A549 (cell line): Measurements from ENCODE around the gene SDC3. TPM values are rescaled to one million over a fixed set of nuclear protein-coding genes. Genes with fewer than 3 reads are reported as not detected.

ENCODE experiments used
- ATAC-seq, 2 experiments: fragments of 200-7000 bp in 1 of 2; fragments of >200 bp in 1 of 2; cut with Nextera tagmentation in 1 of 2; cut with Tn5 transposase in 1 of 2; 3 replicates each; pipeline versions ENCODE4 v1.8.0 to v1.9.1; 2018 to 2020; ENCODE audit warnings: mild to moderate bottlenecking in 1 of 2, moderate library complexity in 1 of 2
- CTCF ChIA-PET: fragments of 300-600 bp; sonication (Branson Sonifier 250); formaldehyde crosslinking; extraction: SDS; loops from one replicate; lab custom pipeline; 2021; ENCODE audit warnings: antibody characterized with exemption, inconsistent platforms; lab: Yijun Ruan, JAX
- POLR2A ChIA-PET: fragments of 350-600 bp; formaldehyde crosslinking; extraction: SDS; loops from one replicate; lab custom pipeline; 2021; ENCODE audit warnings: antibody characterized with exemption, inconsistent platforms; lab: Yijun Ruan, JAX
- DNase-seq, 2 experiments: peaks; one replicate each; pipeline versions ENCODE4 v3.0.0 to v3.0.0-alpha.2; 2011 to 2016; ENCODE audit warnings: low read depth in 1 of 2, low spot score in 1 of 2
- FAIRE-seq: peaks from 2 replicates; lab custom pipeline; 2011; peaks lifted over from hg19 to GRCh38; lab: Jason Lieb, UNC
- H3K27ac ChIP-seq, 2 experiments: fragments of >200 bp; sonication (Bioruptor Twin); formaldehyde crosslinking; 3 replicates each; pipeline ENCODE4 v1.5.1; 2016 to 2017
- H3K4me1 ChIP-seq: fragments of >200 bp; sonication (Bioruptor Twin); formaldehyde crosslinking; 3 replicates; pipeline ENCODE4 v1.6.1; 2016
- H3K4me2 ChIP-seq: fragments of >200 bp; sonication (Bioruptor Twin); formaldehyde crosslinking; 3 replicates; pipeline ENCODE4 v1.6.1; 2016
- H3K4me3 ChIP-seq: fragments of >200 bp; sonication (Bioruptor Twin); formaldehyde crosslinking; 3 replicates; pipeline ENCODE4 v1.5.1; 2016
- H3K9me3 ChIP-seq: fragments of >200 bp; sonication (Bioruptor Twin); formaldehyde crosslinking; 3 replicates; pipeline ENCODE4 v1.6.1; 2016
- BCL3 ChIP-seq: fragments of >200 bp; sonication (Bioruptor Twin); formaldehyde crosslinking; IDR thresholded peaks from 3 replicates; pipeline ENCODE4 v1.6.1; 2016
- CEBPB ChIP-seq, 2 experiments: fragments of >200 bp in 1 of 2; sonication (Bioruptor Twin) in 1 of 2; formaldehyde crosslinking in 1 of 2; IDR thresholded peaks; 2 replicates each; pipeline ENCODE4 v1.6.1; 2012 to 2016
- EHMT2 ChIP-seq: fragments of 200-600 bp; sonication (generic); IDR thresholded peaks from 2 replicates; pipeline ENCODE4 v1.6.1; 2016; ENCODE audit warnings: antibody characterized with exemption, low read depth, mild to moderate bottlenecking, moderate library complexity
- ELK1 ChIP-seq: fragments of 150-350 bp; IDR thresholded peaks from 2 replicates; pipeline ENCODE4 v1.6.1; 2014; ENCODE audit warnings: low read depth, mild to moderate bottlenecking, low read length
- FOSB ChIP-seq: fragments of 250-450 bp; sonication (Bioruptor Pico); IDR thresholded peaks from 2 replicates; pipeline ENCODE4 v1.5.0; 2020; ENCODE audit warnings: mild to moderate bottlenecking, moderate library complexity
- FOSL2 ChIP-seq, 2 experiments: fragments of 450-650 bp in 1 of 2; fragments of >200 bp in 1 of 2; sonication (Bioruptor Twin) in 1 of 2; formaldehyde crosslinking; IDR thresholded peaks; 2 replicates each; pipeline versions ENCODE4 v1.5.0 to v1.6.1; 2016 to 2020; ENCODE audit warnings: mild to moderate bottlenecking in 1 of 2, moderate library complexity in 1 of 2
- HDAC2 ChIP-seq: fragments of 200-600 bp; sonication (generic); IDR thresholded peaks from 2 replicates; pipeline ENCODE4 v1.6.1; 2016
- HEYL ChIP-seq: fragments of 250-450 bp; sonication (Bioruptor Pico); IDR thresholded peaks from 2 replicates; pipeline ENCODE4 v1.8.0; 2021; ENCODE audit warnings: mild to moderate bottlenecking, moderate library complexity
- JUN ChIP-seq, 2 experiments: fragments of >200 bp; sonication (Bioruptor Twin); formaldehyde crosslinking; IDR thresholded peaks; 2 replicates in 1 of 2; 3 replicates in 1 of 2; pipeline ENCODE4 v1.6.1; 2016 to 2017
- JUNB ChIP-seq: fragments of >200 bp; sonication (Bioruptor Twin); formaldehyde crosslinking; IDR thresholded peaks from 2 replicates; pipeline ENCODE4 v1.6.1; 2016
- KDM1A ChIP-seq: fragments of 200-600 bp; sonication (generic); IDR thresholded peaks from 2 replicates; pipeline ENCODE4 v1.6.1; 2016; ENCODE audit warnings: low read depth, mild to moderate bottlenecking
- KDM5A ChIP-seq: fragments of 200-600 bp; sonication (generic); IDR thresholded peaks from 2 replicates; pipeline ENCODE4 v1.6.1; 2016; ENCODE audit warnings: antibody characterized with exemption, mild to moderate bottlenecking
- MAZ ChIP-seq: fragments of 150-350 bp; IDR thresholded peaks from 2 replicates; pipeline ENCODE4 v1.6.1; 2014; ENCODE audit warnings: antibody characterized with exemption, low read depth, low read length, borderline replicate concordance
- NFE2L2 ChIP-seq: fragments of 150-350 bp; conservative IDR thresholded peaks from 2 replicates; pipeline ENCODE4 v1.6.1; 2014; ENCODE audit warnings: low read length
- NPAS2 ChIP-seq: fragments of 250-450 bp; sonication (Bioruptor Pico); IDR thresholded peaks from 2 replicates; pipeline ENCODE4 v1.8.0; 2022; ENCODE audit warnings: mild to moderate bottlenecking, moderate library complexity, borderline replicate concordance
- POLR2A ChIP-seq: IDR thresholded peaks from 2 replicates; pipeline ENCODE4 v1.6.1; 2012; ENCODE audit warnings: mild to moderate bottlenecking, low read length
- POLR2AphosphoS2 ChIP-seq: conservative IDR thresholded peaks from 2 replicates; pipeline ENCODE4 v1.6.1; 2012; ENCODE audit warnings: low read length, improper control_type of control experiment, inconsistent platforms
- RFX5 ChIP-seq: fragments of 450-650 bp; IDR thresholded peaks from 2 replicates; pipeline ENCODE4 v1.7.1; 2014; ENCODE audit warnings: antibody characterized with exemption, mild to moderate bottlenecking, moderate library complexity
- SMC3 ChIP-seq: fragments of >200 bp; sonication (Bioruptor Twin); formaldehyde crosslinking; IDR thresholded peaks from 3 replicates; pipeline ENCODE4 v1.6.1; 2018; ENCODE audit warnings: inconsistent platforms
- WGBS: methylation state at CpG from one replicate; pipeline ENCODE4 v1.1.6; 2017; ENCODE audit errors: missing lambda C conversion rate; 5-methylcytosine and 5-hydroxymethylcytosine counted together
- polyA plus RNA-seq, 4 experiments: library from polyadenylated mRNA; depleted of rRNA in 3 of 4; stranded (reverse); fragments of >200 nt; fragmentation: RNase III in 1 of 4; extraction: RNeasy Plus Mini Kit Qiagen cat#74134 plus additional on column Dnase treatment in 1 of 4; gene quantifications; 2 replicates in 3 of 4; 3 replicates in 1 of 4; pipeline ENCODE4 v1.2.3, GENCODE V29; 2011 to 2017
- TF ChIP-seq, protein P1 (sequence below): fragments of >200 bp; sonication (Bioruptor Twin); formaldehyde crosslinking; IDR thresholded peaks from 2 replicates; pipeline ENCODE4 v1.6.1; 2016

The SDC3 gene
- polyA plus RNA-seq, 2 of the 4 experiments (the other 2 are of a cell fraction), result 2.0 to 8.9 TPM

DNA sequence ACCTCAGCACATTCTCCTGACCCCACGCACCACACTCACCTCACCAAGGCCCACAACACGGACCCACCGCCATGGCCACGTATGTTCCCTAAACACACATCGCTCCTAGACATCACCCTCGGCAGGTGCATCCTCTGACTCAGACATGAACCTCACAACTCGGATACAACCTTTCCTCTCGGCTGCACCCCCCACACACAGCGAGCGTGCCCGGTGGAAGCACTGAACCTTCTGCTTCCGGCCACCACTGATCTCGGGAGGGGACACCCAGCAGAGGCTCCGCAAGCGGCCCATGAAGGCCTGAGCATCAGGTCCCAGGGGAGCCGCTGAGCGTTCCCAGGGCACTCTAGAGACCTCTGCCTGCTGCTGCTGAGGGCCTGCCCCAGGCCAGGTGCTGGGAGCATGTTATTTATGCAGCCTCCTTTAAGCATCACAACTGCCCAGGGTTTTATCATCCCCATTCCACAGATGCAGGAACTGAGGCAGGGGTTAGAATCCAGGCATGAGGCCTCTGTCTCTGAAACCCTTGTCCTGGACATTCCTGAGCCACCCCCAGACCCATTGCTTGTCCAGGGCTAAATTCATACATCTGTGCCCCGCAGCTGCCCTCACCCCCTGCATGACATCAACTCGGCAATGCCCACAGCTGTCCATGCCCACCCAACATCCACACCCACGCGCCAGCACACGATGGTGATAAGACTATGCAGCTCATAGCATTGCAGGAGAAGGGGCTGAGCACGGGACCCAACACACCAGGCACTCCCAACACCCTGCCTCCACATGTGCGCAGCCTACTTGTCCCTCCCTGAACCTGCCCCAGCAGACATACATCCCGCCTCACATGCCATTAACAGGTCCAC lies 27.0 kb downstream of the SDC3 start:
- CTCF ChIA-PET, result no interaction called here
- Histone ChIP-seq H3K27ac (no peak overlapping the region), H3K4me3 (no peak overlapping the region), H3K4me1 (no peaks in the 10 kb centered on the region), H3K9me3 (no peaks in the 10 kb centered on the region), H3K4me2 (no peak overlapping the region)
- WGBS, result 84% methylated on average over 20 of the region's 25 CpGs
- FAIRE-seq (no peak), ATAC-seq (no peak; a peak in 1 of 6 replicates), DNase-seq (no peak)
- POLR2A ChIA-PET, result no interaction called here
- TF ChIP-seq JUNB (no peak), MAZ (no peak), BCL3 (no peak), NPAS2 (CRISPR knock-in tag) (no peak), EHMT2 (no peak), NFE2L2 (no peak), POLR2A (no peak), ELK1 (no peak), FOSL2 (IDR thresholded peaks at IDR 0.05) (no peak), FOSL2 (CRISPR knock-in tag; IDR thresholded peaks at IDR 0.05) (no peak), JUN (IDR thresholded peaks at IDR 0.05) (no peak), HDAC2 (no peak), HEYL (CRISPR knock-in tag) (no peak), FOSB (no peak), RFX5 (no peak), KDM1A (no peak), POLR2AphosphoS2 (no peak)

DNA sequence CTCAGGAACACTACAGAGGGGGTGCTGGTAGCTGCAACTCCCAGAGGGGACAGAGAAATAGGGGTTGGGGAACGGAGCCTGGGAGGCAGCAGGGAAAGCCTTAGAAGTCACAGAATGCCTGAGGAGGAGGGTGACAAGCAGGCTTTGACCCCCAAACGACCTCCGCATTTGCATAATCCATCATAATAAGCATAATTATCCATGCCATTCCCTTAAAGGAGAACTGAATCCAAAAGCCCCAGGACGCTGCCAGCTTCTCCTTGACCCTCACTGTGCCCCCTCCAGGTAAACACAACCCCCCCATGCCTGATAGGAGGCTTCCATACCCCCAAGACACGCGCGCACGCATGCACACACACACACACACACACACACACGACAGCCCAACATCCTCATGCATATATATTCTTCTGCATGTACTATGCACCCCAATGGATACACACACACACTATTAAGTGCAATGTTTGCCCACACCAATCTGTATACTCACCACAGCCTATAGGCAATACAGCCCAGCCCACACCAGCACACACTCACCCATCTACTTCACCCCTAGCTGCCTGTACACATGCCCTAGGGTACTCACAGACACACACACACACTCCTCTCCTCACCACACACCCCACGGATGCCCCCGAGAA lies 27.8 kb downstream of the SDC3 start:
- FAIRE-seq (no peak), ATAC-seq (no peak), DNase-seq (no peak)
- H3K27ac ChIP-seq, result no peak overlapping the region
- H3K4me1 ChIP-seq, result no peaks in the 10 kb centered on the region
- POLR2A ChIA-PET, result no interaction called here
- CTCF ChIA-PET, result interaction anchor here (1.1 kb wide), 1 partner anchor 31 kb away, joined by 4 read pairs; no protein-coding TSS in a partner anchor
- TF ChIP-seq JUNB, result no peak
- no peak for TF ChIP-seq MAZ
- TF ChIP-seq NFE2L2, result no peak
- TF ChIP-seq POLR2AphosphoS2, result no peak
- TF ChIP-seq, protein P1, sequence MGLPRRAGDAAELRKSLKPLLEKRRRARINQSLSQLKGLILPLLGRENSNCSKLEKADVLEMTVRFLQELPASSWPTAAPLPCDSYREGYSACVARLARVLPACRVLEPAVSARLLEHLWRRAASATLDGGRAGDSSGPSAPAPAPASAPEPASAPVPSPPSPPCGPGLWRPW, result no peak
- no peak for TF ChIP-seq KDM5A
- no peak for TF ChIP-seq CEBPB (IDR thresholded peaks at IDR 0.05)
- TF ChIP-seq HEYL (CRISPR knock-in tag), result no peak
- no peak for TF ChIP-seq RFX5
- no peak for TF ChIP-seq FOSB
- TF ChIP-seq BCL3, result no peak
- no peak for TF ChIP-seq SMC3
- WGBS, result 80% methylated on average over 11 of the region's 11 CpGs
- H3K4me3 ChIP-seq, result no peak overlapping the region
- H3K4me2 ChIP-seq, result no peak overlapping the region
- H3K9me3 ChIP-seq, result no peaks in the 10 kb centered on the region
